ENCODE results near the gene SF3A1. TPM values are rescaled to one million over a fixed set of nuclear protein-coding genes. Genes with fewer than 3 reads are reported as not detected.

Gene SF3A1
- total and polyA plus RNA-seq, 9 of the 15 experiments (the other 6 are each of a cell fraction or from before 2014, with no cell fraction given) = 6.7 to 228 (median 13.0) TPM

GRCh38 chr22:30308093-30308492 lies 48.6 kb downstream of the SF3A1 start:
- CTCF ChIA-PET (ENCODE audit: low intra/inter-chr PET ratio) = interaction anchor here (0.6 kb wide), 1 partner anchor 203 kb away, joined by 3 read pairs; no protein-coding TSS in a partner anchor
- no peak overlapping the region for H3K9ac ChIP-seq (ENCODE audit: insufficient read depth in 1 of 2, low read depth in 2 of 2, low read length in 2 of 2)

More at GRCh38 chr22:30308093-30308492, 48.6 kb downstream of the SF3A1 start:
- Histone ChIP-seq H3K36me3 (ENCODE audit: control insufficient read depth, insufficient read depth, low read length) (peaks cover 10% of the 10 kb centered on the region; the same call in 1 of the 3 replicates), H3K9me1 (ENCODE audit: control insufficient read depth, insufficient read depth, low read length) (no peaks in the 10 kb centered on the region), H3K4me1 (replicated peaks in 1 of 2; ENCODE audit: control insufficient read depth in 2 of 2, insufficient read depth in 2 of 2, low read length in 2 of 2) (peaks cover 5 to 44% of the 10 kb centered on the region in 2 experiments; a peak in 4 of 5 replicates), H3K27me3 (ENCODE audit: control insufficient read depth in 2 of 2, insufficient read depth in 2 of 2, low read length in 2 of 2) (no peaks in the 10 kb centered on the region), H3K4me3 (no peak overlapping the region), H3K4me2 (ENCODE audit: insufficient read depth, low read length) (no peak overlapping the region), H4K20me1 (replicated peaks; ENCODE audit: control insufficient read depth, insufficient read depth, low read length) (no peaks in the 10 kb centered on the region; the same call in 1 of the 2 replicates), H2AFZ (ENCODE audit: low read depth, low read length) (no peak overlapping the region), H3K27ac (ENCODE audit: extremely low read depth, low read depth, low read length) (no peak overlapping the region), H3K9me3 (replicated peaks; ENCODE audit: control insufficient read depth, insufficient read depth, low read depth, low read length) (no peaks in the 10 kb centered on the region), H3K79me2 (ENCODE audit: control insufficient read depth, insufficient read depth, low read length) (peaks cover 10% of the 10 kb centered on the region)
- DNase-seq (ENCODE audit: extremely low read depth in 1 of 4, low spot score in 3 of 4) (no peak), FAIRE-seq (no peak), ATAC-seq (no peak)
- BruUV-seq (replicated peaks) = no TSS peak
- intact Hi-C loops (cut with micrococcal nuclease) = no loop called here
- POLR2A ChIA-PET = interaction anchor here (1.9 kb wide), 1 partner anchor 13 kb away, joined by 6 read pairs; no protein-coding TSS in a partner anchor
- WGBS (ENCODE audit: insufficient coverage, low coverage, missing lambda C conversion rate) = 68% methylated on average over 2 of the region's 2 CpGs
- in situ Hi-C loops (cut with MboI) = no loop called here
- TF ChIP-seq LARP7 (IDR thresholded peaks at IDR 0.05) (no peak), L3MBTL2 (IDR thresholded peaks at IDR 0.05) (no peak), TEAD1 (CRISPR knock-in tag; IDR thresholded peaks at IDR 0.05) (no peak), ZNF3 (CRISPR knock-in tag; IDR thresholded peaks at IDR 0.05) (no peak), ZNF583 (CRISPR knock-in tag; IDR thresholded peaks at IDR 0.05) (no peak), ZNF785 (CRISPR knock-in tag; IDR thresholded peaks at IDR 0.05) (no peak), ELF2 (CRISPR knock-in tag; IDR thresholded peaks at IDR 0.05) (no peak), TSC22D4 (tag; IDR thresholded peaks at IDR 0.05) (no peak), PRPF4 (IDR thresholded peaks at IDR 0.05; ENCODE audit: insufficient read depth, low read depth, low read length, poor library complexity, severe bottlenecking) (no peak), CEBPG (CRISPR knock-in tag; IDR thresholded peaks at IDR 0.05) (no peak), CEBPG (tag; conservative IDR thresholded peaks at IDR 0.05 in 1 of 2, IDR thresholded peaks at IDR 0.05 in 1 of 2) (no peak), ZNF217 (CRISPR knock-in tag; IDR thresholded peaks at IDR 0.05) (no peak), ZNF23 (CRISPR knock-in tag; IDR thresholded peaks at IDR 0.05) (no peak), RBM22 (IDR thresholded peaks at IDR 0.05; ENCODE audit: low read depth, low read length, poor library complexity, severe bottlenecking) (no peak), ZZZ3 (IDR thresholded peaks at IDR 0.05) (no peak)
- TF ChIP-seq, protein P1, sequence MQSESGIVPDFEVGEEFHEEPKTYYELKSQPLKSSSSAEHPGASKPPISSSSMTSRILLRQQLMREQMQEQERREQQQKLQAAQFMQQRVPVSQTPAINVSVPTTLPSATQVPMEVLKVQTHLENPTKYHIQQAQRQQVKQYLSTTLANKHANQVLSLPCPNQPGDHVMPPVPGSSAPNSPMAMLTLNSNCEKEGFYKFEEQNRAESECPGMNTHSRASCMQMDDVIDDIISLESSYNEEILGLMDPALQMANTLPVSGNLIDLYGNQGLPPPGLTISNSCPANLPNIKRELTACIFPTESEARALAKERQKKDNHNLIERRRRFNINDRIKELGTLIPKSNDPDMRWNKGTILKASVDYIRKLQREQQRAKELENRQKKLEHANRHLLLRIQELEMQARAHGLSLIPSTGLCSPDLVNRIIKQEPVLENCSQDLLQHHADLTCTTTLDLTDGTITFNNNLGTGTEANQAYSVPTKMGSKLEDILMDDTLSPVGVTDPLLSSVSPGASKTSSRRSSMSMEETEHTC (IDR thresholded peaks at IDR 0.05) = no peak

All from K562 (cell line).